VCaP (cell line): ENCODE measurements around the gene ASB1.

ENCODE experiments used
- H3K27ac ChIP-seq: fragments of 450-650 bp; 2 replicates; pipeline ENCODE4 v1.5.1; 2017
- TF ChIP-seq, protein P1 (sequence below): fragments of 450-650 bp; conservative IDR thresholded peaks from 2 replicates; pipeline ENCODE4 v1.5.1; 2017; ENCODE audit warnings: mild to moderate bottlenecking, moderate library complexity

ASB1 gene

DNA sequence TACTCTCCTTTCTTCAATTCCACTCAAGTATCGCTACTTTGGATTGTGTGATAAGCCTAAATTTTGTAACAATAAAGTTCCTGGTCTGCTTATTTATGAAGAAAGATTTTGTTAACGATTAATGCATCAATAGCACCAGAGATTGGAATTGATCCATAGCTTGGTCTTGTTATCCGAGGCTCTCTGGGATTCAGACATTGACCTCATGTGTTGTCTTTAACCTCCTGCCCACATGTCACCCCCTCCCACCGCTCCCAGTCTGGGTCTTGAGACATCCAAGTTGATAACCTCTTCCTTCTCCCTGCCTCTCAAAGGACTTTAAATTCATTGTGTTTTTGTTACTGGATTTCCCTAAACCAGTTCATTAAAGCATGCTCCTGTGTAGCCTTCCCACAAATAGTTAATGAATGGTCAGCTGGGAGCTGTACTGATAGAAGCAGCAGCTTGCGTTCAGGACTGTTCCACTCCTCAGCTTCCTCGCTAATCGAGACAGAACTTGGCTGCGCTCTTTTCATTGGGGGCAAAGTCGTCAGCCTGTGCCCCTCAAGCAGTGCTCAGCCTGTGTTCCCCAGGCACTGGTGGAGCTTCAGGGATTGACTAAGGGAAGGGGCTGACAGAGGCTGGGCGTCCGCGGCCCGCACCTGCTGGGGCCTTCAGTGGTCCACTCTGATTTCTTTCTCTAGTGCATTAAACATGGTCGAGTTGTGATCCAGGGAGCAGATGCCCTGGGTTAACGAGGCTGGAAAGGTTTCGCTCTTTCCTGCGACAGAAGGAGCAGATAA, 18.9 kb downstream of the ASB1 start:
- no peak overlapping the region for H3K27ac ChIP-seq
- TF ChIP-seq, protein P1, sequence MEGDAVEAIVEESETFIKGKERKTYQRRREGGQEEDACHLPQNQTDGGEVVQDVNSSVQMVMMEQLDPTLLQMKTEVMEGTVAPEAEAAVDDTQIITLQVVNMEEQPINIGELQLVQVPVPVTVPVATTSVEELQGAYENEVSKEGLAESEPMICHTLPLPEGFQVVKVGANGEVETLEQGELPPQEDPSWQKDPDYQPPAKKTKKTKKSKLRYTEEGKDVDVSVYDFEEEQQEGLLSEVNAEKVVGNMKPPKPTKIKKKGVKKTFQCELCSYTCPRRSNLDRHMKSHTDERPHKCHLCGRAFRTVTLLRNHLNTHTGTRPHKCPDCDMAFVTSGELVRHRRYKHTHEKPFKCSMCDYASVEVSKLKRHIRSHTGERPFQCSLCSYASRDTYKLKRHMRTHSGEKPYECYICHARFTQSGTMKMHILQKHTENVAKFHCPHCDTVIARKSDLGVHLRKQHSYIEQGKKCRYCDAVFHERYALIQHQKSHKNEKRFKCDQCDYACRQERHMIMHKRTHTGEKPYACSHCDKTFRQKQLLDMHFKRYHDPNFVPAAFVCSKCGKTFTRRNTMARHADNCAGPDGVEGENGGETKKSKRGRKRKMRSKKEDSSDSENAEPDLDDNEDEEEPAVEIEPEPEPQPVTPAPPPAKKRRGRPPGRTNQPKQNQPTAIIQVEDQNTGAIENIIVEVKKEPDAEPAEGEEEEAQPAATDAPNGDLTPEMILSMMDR: no peak

DNA sequence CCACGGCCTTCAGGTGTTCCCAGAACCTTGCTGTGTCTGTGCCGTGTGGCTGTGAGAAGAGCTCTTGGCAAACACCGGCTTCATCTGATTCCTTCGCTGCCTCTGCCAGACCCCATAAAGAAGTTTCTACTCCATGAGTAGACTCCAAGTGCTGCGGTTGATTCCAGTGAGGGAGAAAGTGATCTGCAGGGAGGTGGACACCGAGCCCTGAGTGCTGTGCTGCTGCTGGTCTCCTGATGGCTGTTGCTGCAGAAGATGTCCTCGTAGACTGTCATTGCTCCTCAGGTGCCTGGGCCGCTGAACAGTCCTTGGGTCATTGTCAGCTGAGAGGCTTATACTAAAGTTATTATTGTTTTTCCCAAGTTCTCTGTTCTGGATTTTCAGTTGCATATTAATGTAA, 19.6 kb downstream of the ASB1 start:
- TF ChIP-seq, protein P1: no peak
- H3K27ac ChIP-seq: no peak overlapping the region

DNA sequence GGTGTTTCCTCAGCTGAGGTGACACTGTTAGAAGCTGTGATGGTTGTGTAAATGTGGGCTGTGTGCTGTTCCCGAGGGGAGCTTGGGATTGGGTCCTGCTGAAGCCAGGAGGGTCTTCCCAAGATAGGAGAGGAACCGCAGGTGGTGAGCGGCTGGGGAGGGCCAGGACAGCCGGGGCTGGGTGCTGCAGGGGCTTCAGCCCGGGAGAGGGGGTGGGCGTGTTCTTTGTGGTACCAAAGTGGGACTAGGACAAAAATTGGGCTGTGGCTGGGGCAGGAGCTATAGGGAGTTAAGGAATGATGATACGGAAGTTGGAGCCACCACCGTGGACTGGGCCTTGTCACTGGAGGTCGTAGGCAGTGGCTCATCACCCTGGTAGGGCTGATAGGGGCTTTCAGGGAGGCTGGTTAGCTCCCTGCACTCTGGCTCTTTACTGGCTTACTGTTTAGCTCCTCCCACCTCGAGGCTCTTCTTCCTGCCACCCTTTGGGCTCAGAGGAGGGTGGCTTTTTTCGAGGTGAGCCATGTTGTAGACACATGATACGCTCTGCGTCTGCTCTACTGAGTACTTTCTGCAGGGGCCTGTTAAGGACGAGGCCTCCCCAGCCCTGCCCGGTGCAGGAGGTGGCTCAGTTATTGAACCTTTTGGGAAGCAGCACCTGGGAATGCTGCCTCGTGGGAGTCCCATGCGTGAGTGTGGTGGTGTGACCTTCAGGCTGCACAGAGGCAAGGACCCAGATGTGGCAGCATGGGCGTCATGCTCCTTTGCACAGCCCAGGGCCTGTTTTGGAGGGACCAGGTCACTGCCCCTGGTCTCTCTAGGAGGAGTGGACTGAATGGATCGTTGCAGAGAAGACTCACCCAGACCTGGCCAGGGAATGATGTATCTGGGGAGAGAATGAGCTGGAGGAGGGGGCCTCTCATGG, 21.6 kb downstream of the ASB1 start:
- TF ChIP-seq, protein P1: no peak
- H3K27ac ChIP-seq: no peak overlapping the region

DNA sequence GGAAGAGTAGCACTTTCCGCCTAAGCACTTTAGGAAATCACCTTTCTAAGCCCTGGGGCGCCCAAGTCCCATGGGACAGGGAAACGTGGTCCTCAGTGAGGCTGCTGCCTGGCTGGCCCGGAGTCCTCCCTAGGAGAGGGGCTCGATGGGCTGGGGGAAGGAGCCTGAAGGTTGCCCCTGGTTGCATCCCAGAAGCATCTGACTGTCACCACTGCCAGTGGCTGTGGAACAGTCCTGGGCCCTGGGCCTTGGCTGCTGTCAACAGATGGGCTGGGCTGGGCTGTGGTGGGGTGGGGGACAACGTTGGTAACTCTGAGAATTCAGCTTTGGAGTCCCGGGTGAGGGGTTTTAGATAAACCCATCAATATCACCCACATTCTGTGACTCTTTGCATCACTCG, 22.5 kb downstream of the ASB1 start:
- TF ChIP-seq, protein P1: no peak
- H3K27ac ChIP-seq: no peak overlapping the region

DNA sequence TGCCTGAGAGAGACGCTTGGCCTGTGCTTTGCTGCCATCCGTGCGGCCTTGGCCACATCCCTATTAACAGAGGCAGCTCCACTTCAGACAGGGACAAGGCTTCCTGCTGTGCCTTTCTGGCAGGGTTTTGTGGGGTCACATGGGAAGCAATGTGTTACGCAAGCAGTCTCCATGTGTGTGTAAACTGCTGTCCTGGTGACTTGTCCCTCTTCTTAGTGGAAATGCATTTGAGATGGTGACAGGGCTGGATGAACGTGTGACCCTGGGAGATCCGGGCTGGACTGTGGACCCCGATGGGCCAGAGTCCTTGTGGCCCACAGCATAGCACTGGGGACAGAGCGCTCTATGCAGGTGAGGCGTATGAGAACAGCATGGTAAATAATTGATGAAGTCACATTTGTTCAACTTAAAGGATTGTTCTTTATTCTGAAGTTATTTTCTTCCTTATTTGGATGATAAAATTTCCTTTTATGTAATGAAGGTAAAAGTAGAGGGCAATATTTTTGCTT, 23.2 kb downstream of the ASB1 start:
- no peak overlapping the region for H3K27ac ChIP-seq
- TF ChIP-seq, protein P1: no peak

GRCh38 chr2:238450440-238450861, 23.7 kb downstream of the ASB1 start:
- H3K27ac ChIP-seq: no peak overlapping the region
- TF ChIP-seq, protein P1: no peak

- no peak overlapping the region for H3K27ac ChIP-seq
- TF ChIP-seq, protein P1: no peak
These were observed 27.1 kb downstream of the ASB1 start for GRCh38 chr2:238453842-238454241.
